DND-41 (cell line): ENCODE results near the gene AUTS2.

Experiments used
- CTCF ChIP-seq: IDR thresholded peaks from 2 replicates; pipeline ENCODE4 v1.5.1; 2012; ENCODE audit warnings: borderline replicate concordance, low read length, moderate library complexity, mild to moderate bottlenecking; ENCODE audit not compliant: poor library complexity, severe bottlenecking; ENCODE audit errors: extremely low read depth
- EZH2 ChIP-seq: IDR thresholded peaks from 3 replicates; pipeline ENCODE4 v1.6.1; 2012; ENCODE audit warnings: borderline replicate concordance, low read depth, mild to moderate bottlenecking, moderate library complexity, low read length, inconsistent platforms; ENCODE audit not compliant: severe bottlenecking

GRCh38 chr7:69878591-69878990, 280.3 kb downstream of the AUTS2 start:
- TF ChIP-seq CTCF (no peak), EZH2 (no peak)
